ENCODE results near the gene TRIM17.

TRIM17 gene

DNA sequence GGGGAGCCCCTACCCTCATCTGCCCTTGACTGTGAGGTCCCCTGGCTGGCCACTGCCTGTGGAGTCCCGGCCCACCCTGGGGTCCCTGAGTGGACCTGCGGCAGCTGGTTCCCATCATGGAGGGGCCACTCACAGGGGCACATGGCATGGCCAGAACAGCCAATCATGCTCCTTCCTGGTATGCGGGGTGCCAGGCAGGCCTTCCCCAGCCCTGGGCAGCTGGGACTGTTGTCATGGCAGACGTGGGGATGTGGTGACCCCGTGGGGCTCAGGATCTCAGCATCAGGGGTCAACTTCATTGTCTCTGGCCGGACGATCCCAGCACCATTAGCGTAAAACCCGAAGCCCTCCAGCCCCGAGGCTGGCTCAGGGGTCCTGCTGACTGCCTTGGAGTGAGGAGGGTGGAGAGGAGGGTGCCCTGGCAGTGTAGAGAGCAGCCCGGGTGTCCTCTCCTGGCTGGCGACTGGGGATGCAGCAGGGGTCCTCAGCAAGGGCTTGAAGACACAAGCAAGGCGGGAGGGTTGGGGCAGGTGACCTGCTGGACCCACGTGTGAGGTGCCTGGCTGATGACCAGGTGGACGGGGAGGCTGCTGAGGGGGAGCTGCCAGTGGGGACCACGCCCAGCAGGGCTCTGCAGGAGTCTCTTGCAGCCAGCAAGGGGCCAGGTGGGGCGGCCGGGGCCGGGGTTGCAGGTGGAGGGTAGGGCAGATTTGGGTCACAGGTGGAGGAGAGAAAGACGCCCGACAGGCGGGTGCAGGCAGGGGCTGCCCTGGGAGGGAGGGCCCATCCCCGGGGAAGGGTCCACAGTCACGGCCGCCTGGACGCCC lies 55.1 kb downstream of the TRIM17 start:
- H3K27ac ChIP-seq (ENCODE audit: low read length) = no peak overlapping the region
- no peaks in the 10 kb centered on the region for H3K36me3 ChIP-seq (ENCODE audit: control insufficient read depth in 1 of 2, insufficient read depth in 2 of 2, low read length in 2 of 2)
- no peaks in the 10 kb centered on the region for H3K9me3 ChIP-seq (ENCODE audit: control insufficient read depth in 1 of 2, low read length in 2 of 2)

DNA sequence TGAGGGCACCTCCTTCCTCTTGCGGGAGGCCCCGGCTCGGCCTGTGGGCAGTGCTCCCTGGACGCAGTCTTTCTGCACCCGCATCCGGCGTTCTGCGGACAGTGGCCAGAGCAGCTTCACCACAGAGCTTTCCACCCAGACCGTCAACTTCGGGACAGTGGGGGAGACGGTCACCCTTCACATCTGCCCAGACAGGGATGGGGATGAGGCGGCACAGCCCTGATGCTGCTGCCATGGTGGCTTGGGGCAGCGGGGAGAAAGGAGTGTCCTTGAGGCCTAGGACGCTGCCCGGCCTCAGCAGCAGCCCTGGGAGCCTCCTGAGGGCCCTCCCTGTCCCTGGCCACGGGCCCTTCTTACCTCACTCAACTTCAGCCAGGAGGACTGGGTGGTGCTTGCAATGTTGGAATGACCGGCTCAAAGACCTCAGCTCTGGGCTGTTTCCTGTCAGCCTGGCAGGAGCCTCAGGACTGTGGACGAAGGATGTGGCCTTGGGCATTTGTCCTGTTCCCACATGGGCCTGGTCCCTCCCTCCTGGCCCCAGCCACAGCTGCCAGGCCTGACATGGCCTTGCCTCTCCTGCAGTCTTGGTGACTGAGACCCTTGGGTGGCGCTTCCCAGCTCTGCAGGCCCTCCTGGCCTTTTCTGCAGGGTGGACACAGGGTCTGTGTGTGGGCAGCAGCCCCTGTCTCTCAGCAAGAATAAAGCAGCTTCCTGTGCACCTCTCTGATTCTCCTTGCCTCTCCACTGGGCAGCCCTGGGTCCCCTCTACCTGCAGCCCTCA lies 55.9 kb downstream of the TRIM17 start:
- no peak overlapping the region for H3K4me3 ChIP-seq (ENCODE audit: low read depth in 1 of 2, low read length in 2 of 2)
- no peaks in the 10 kb centered on the region for H3K36me3 ChIP-seq (ENCODE audit: control insufficient read depth in 1 of 2, insufficient read depth in 2 of 2, low read length in 2 of 2)
- H3K27ac ChIP-seq (ENCODE audit: low read length) = no peak overlapping the region
- H3K4me1 ChIP-seq (ENCODE audit: control insufficient read depth in 1 of 2, insufficient read depth in 2 of 2, low read length in 2 of 2) = no peaks in the 10 kb centered on the region
- no peaks in the 10 kb centered on the region for H3K27me3 ChIP-seq (ENCODE audit: low read depth, low read length)
- no peaks in the 10 kb centered on the region for H3K9me3 ChIP-seq (ENCODE audit: control insufficient read depth in 1 of 2, low read length in 2 of 2)

More for the DNA sequence above, 55.1 kb downstream of the TRIM17 start:
- no peaks in the 10 kb centered on the region for H3K4me1 ChIP-seq (ENCODE audit: control insufficient read depth in 1 of 2, insufficient read depth in 2 of 2, low read length in 2 of 2)
- no peaks in the 10 kb centered on the region for H3K27me3 ChIP-seq (ENCODE audit: low read depth, low read length)
- H3K4me3 ChIP-seq (ENCODE audit: low read depth in 1 of 2, low read length in 2 of 2) = no peak overlapping the region

DNA sequence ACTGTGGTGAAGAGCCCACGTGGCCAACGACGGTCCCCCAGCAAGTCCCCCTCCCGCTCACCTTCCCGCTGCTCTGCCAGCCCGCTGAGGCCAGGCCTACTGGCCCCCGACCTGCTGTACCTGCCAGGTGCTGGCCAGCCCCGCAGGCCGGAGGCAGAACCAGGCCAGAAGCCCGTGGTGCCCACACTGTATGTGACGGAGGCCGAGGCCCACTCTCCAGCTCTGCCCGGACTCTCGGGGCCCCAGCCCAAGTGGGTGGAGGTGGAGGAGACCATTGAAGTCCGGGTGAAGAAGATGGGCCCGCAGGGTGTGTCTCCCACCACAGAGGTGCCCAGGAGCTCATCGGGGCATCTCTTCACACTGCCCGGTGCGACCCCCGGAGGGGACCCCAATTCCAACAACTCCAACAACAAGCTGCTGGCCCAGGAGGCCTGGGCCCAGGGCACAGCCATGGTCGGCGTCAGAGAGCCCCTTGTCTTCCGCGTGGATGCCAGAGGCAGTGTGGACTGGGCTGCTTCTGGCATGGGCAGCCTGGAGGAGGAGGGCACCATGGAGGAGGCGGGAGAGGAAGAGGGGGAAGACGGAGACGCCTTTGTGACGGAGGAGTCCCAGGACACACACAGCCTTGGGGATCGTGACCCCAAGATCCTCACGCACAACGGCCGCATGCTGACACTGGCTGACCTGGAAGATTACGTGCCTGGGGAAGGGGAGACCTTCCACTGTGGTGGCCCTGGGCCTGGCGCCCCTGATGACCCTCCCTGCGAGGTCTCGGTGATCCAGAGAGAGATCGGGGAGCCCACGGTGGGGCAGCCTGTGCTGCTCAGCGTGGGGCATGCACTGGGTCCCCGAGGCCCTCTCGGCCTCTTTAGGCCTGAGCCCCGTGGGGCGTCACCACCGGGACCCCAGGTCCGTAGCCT lies 56.8 kb downstream of the TRIM17 start:
- Histone ChIP-seq H3K36me3 (ENCODE audit: control insufficient read depth in 1 of 2, insufficient read depth in 2 of 2, low read length in 2 of 2) (no peaks in the 10 kb centered on the region), H3K27ac (ENCODE audit: low read length) (no peak overlapping the region), H3K4me3 (ENCODE audit: low read depth in 1 of 2, low read length in 2 of 2) (no peak overlapping the region)

DNA sequence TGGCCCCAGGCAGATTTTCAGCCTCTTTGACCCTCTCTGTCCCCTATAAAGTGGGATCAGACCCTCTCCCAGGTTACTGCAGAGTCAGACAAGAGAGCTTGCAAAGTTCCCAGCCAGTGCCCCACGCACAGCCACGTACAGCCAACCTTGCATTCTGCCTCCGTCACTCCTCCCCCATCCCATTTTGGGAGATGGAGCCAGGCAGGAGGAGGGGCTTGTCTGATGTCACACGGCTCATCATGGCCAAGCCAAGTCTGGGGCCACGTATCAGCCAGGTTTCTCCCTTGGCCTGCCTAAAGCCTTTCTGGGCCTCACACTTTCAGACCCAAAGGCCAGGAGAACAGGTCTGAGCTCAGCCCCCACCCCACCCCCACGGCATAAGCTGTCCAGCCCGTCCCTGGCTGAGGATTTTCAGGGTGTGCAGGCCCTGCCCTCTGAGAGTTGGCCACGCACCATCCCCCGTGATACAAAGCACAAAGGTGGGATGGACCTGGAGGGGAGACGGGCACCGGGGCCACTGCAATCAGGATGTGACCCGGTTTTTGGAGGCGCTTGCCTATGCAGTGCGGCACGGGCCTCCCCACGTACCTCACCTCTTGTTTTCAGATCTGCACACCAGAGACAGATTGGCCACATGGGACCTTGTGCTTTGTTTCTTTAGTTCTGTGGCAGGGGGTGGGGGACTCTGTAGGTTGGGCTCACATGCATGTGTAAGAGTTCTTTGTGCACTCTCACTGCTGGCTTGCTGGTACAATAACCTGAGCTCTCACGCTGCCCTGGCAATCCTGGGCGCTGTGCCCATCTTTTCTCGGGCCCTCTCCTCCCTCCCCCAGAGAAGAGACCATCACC lies 57.7 kb downstream of the TRIM17 start:
- Histone ChIP-seq H3K36me3 (ENCODE audit: control insufficient read depth in 1 of 2, insufficient read depth in 2 of 2, low read length in 2 of 2) (no peaks in the 10 kb centered on the region), H3K4me1 (ENCODE audit: control insufficient read depth in 1 of 2, insufficient read depth in 2 of 2, low read length in 2 of 2) (no peaks in the 10 kb centered on the region), H3K27me3 (ENCODE audit: low read depth, low read length) (no peaks in the 10 kb centered on the region), H3K4me3 (ENCODE audit: low read depth in 1 of 2, low read length in 2 of 2) (no peak overlapping the region), H3K9me3 (ENCODE audit: control insufficient read depth in 1 of 2, low read length in 2 of 2) (no peaks in the 10 kb centered on the region), H3K27ac (ENCODE audit: low read length) (no peak overlapping the region)

More for the DNA sequence above, 56.8 kb downstream of the TRIM17 start:
- Histone ChIP-seq H3K27me3 (ENCODE audit: low read depth, low read length) (no peaks in the 10 kb centered on the region), H3K9me3 (ENCODE audit: control insufficient read depth in 1 of 2, low read length in 2 of 2) (no peaks in the 10 kb centered on the region), H3K4me1 (ENCODE audit: control insufficient read depth in 1 of 2, insufficient read depth in 2 of 2, low read length in 2 of 2) (no peaks in the 10 kb centered on the region)

DNA sequence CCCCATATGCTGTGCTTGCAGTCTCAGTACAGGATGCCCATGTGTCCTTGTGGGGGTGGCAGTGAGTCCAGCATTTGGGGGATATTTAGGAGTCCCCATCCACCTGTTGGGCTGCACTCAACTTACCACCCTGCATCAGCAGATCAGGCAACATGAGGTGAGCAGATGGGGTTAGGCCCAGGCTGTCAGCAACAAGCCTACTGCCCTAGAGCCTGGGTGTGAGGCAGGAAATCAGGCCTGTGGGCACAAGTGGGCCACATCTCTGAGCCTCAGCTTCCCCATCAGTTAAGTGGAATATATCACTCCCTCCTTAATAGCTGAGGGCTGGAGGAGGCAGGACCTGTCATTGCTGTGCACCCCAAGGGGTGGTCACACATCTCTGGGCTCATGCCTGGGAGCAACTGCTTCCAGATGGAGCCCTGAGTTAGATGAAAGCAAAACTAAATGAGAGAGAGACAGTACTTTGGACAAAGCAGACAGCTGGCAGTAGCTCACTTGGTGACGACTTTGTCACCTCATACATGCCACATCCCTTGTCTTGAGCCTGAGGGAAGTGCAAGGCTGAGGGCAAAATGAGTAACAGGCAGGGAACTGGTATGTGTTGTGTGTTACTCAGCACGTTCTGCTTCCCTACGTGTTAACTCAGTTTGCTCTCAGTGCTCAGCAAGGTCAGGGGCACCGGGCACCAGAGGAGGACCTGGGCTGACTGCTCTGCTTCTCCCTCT lies 58.5 kb downstream of the TRIM17 start:
- H3K4me1 ChIP-seq (ENCODE audit: control insufficient read depth in 1 of 2, insufficient read depth in 2 of 2, low read length in 2 of 2) = no peaks in the 10 kb centered on the region
- no peak overlapping the region for H3K4me3 ChIP-seq (ENCODE audit: low read depth in 1 of 2, low read length in 2 of 2)
- H3K9me3 ChIP-seq (ENCODE audit: control insufficient read depth in 1 of 2, low read length in 2 of 2) = no peaks in the 10 kb centered on the region
- H3K27ac ChIP-seq (ENCODE audit: low read length) = no peak overlapping the region
- no peaks in the 10 kb centered on the region for H3K27me3 ChIP-seq (ENCODE audit: low read depth, low read length)
- H3K36me3 ChIP-seq (ENCODE audit: control insufficient read depth in 1 of 2, insufficient read depth in 2 of 2, low read length in 2 of 2) = no peaks in the 10 kb centered on the region

Measured in muscle layer of duodenum (tissue), 2 donors.